Activated B cell treated with CpG ODN at 0.5 μM for 24 hours (primary cell): ENCODE data around the gene CCR2. TPM values are rescaled to one million over a fixed set of nuclear protein-coding genes. Genes with fewer than 3 reads are reported as not detected.
"Not testable (repeated sequence)": the region's sequence is repeated elsewhere in the genome, so short reads cannot be mapped to it uniquely, and the experiment has no call there.

Experiments
- ATAC-seq: fragments of 200-7000 bp; cut with Tn5 transposase; one replicate; pipeline ENCODE4 v1.10.0; 2021; ENCODE audit warnings: low read depth, mild to moderate bottlenecking, moderate library complexity
- CTCF ChIA-PET: fragments of 350-600 bp; sonication (Branson Sonifier 250); formaldehyde crosslinking; loops from one replicate; lab custom pipeline; 2021; ENCODE audit warnings: antibody characterized with exemption; lab: Charles Lee
- POLR2A ChIA-PET: fragments of 350-600 bp; sonication (Branson Sonifier 250); formaldehyde crosslinking; loops from one replicate; lab custom pipeline; 2021; ENCODE audit warnings: antibody characterized with exemption; lab: Charles Lee
- DNase-seq: peaks from one replicate; pipeline ENCODE4 v3.0.0; 2022
- H3K27ac Mint-ChIP-seq: one replicate; pipeline ENCODE4 v1.8.0; 2020; ENCODE audit warnings: mixed read lengths
- H3K27me3 Mint-ChIP-seq: one replicate; pipeline ENCODE4 v1.8.0; 2021; ENCODE audit warnings: mixed read lengths
- H3K36me3 Mint-ChIP-seq: one replicate; pipeline ENCODE4 v1.8.0; 2021; ENCODE audit warnings: low read depth, mixed read lengths
- H3K4me1 Mint-ChIP-seq: one replicate; pipeline ENCODE4 v1.8.0; 2021; ENCODE audit warnings: mixed read lengths
- H3K4me3 Mint-ChIP-seq: one replicate; pipeline ENCODE4 v1.8.0; 2020; ENCODE audit warnings: mild to moderate bottlenecking, mixed read lengths
- H3K9me3 Mint-ChIP-seq: one replicate; pipeline ENCODE4 v1.8.0; 2020; ENCODE audit warnings: mixed read lengths
- intact Hi-C: fragments of 100-400 bp; cut with micrococcal nuclease; formaldehyde crosslinking; loops from one replicate; pipeline ENCODE4 v1.15.1; 2024
- total RNA-seq: library from RNA; stranded (reverse); gene quantifications from 2 replicates; pipeline ENCODE4 v1.2.3, GENCODE V29; 2022
- TF ChIP-seq, protein P1 (sequence below): fragments of 200-600 bp; IDR thresholded peaks from one replicate; pipeline ENCODE4 v1.8.0; 2022; ENCODE audit warnings: antibody characterized with exemption, mild to moderate bottlenecking

The CCR2 gene
- total RNA-seq, 1 donor from 2014 or later = 0.16 TPM

DNA sequence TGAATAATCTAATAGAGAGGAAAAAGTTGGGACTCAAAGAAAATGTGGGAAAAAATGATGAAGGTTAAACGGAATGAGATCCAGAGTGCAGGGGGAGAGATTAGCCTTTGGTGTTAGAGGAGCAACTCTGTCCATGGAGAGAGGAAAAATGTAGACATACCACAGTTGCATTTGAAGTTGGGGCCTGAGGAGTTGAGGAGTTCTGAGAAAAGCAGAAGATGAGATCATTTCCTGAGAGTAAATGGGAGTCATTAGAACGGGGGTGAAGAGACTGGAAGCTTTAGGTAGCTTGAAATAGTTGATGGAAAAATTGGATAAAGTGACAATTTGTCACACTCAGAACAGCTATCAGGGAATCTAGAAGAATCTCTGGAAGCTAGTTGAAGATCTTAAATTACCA, 45.6 kb downstream of the CCR2 start:
- TF ChIP-seq, protein P1, sequence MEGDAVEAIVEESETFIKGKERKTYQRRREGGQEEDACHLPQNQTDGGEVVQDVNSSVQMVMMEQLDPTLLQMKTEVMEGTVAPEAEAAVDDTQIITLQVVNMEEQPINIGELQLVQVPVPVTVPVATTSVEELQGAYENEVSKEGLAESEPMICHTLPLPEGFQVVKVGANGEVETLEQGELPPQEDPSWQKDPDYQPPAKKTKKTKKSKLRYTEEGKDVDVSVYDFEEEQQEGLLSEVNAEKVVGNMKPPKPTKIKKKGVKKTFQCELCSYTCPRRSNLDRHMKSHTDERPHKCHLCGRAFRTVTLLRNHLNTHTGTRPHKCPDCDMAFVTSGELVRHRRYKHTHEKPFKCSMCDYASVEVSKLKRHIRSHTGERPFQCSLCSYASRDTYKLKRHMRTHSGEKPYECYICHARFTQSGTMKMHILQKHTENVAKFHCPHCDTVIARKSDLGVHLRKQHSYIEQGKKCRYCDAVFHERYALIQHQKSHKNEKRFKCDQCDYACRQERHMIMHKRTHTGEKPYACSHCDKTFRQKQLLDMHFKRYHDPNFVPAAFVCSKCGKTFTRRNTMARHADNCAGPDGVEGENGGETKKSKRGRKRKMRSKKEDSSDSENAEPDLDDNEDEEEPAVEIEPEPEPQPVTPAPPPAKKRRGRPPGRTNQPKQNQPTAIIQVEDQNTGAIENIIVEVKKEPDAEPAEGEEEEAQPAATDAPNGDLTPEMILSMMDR = no peak
- POLR2A ChIA-PET = interaction anchor here (0.5 kb wide), 1 partner anchor 22 kb away, joined by 3 read pairs; no protein-coding TSS in a partner anchor
- Mint-ChIP-seq H3K9me3 (peaks cover 3% of the 10 kb centered on the region), H3K4me1 (peaks cover 17% of the 10 kb centered on the region), H3K4me3 (no peak overlapping the region), H3K27ac (no peak overlapping the region), H3K36me3 (no peaks in the 10 kb centered on the region), H3K27me3 (no peaks in the 10 kb centered on the region)
- ATAC-seq (no peak), DNase-seq (no peak)
- intact Hi-C loops = no loop called here
- CTCF ChIA-PET = no interaction called here

DNA sequence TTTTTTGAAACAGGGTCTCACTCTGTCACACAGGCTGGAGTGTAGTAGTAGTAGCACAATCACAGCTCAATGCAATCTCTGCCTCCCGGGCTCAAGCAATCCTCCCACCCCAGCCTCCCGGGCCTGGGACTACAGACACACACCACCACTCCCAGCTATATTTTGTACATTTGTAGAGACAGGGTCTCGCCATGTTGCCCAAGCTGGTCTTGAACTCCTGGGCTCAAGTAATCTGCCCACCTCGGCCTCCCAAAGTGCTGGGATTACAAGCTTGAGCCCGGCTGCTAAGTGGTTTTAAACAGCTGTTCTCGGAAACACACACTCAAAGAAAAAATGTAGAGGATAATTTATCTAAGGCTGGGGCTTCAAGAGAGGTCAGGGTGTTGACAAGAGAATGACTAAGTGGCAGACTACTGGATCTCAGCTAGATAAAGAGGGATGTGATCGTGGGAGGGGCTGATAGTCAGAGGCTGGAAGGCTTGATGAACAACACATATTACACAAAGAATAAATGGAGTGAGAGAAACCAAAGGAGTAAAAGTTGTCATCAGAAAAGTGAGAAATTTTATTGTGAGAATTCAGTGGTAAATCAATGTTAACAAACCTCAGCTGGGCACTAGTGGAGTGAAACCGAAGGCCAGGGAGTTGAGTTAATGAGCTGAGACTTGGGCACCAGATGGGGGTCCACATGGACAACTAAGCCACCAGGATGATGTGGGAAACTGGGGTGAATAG, 46.3 kb downstream of the CCR2 start:
- no peak overlapping the region for H3K4me3 Mint-ChIP-seq
- H3K36me3 Mint-ChIP-seq = no peaks in the 10 kb centered on the region
- H3K27ac Mint-ChIP-seq = no peak overlapping the region
- CTCF ChIA-PET = no interaction called here
- no peak for DNase-seq
- peaks cover 16% of the 10 kb centered on the region for H3K4me1 Mint-ChIP-seq
- intact Hi-C loops = no loop called here
- TF ChIP-seq, protein P1 = no peak
- POLR2A ChIA-PET = no interaction called here
- ATAC-seq = no peak
- H3K9me3 Mint-ChIP-seq = peaks cover 3% of the 10 kb centered on the region
- no peaks in the 10 kb centered on the region for H3K27me3 Mint-ChIP-seq

DNA sequence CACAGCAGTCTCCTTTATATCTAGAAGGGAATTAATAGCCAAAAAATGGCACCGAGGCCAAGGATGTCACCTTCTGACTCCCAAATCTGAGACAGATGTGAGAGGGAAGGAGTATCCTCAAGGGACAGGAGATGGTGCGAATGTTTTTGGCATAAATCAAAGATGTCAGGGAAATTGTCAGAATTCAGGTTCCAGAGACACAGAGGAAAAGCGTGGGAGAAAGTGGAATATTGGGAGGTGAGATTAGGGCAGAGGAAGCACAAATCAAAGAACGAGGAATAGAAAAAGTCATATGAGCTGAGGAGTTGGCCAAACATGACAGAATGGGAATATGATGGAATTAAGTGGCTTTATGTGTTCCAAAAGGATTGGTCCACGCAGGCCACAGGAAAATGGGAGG, 46.9 kb downstream of the CCR2 start:
- CTCF ChIA-PET = no interaction called here
- no peak for DNase-seq
- intact Hi-C loops = no loop called here
- H3K4me1 Mint-ChIP-seq = peaks cover 19% of the 10 kb centered on the region
- no peak for ATAC-seq
- no peak overlapping the region for H3K27ac Mint-ChIP-seq
- peaks cover 3% of the 10 kb centered on the region for H3K9me3 Mint-ChIP-seq
- H3K36me3 Mint-ChIP-seq = no peaks in the 10 kb centered on the region
- POLR2A ChIA-PET = no interaction called here
- H3K4me3 Mint-ChIP-seq = no peak overlapping the region
- no peaks in the 10 kb centered on the region for H3K27me3 Mint-ChIP-seq
- TF ChIP-seq, protein P1 = no peak

DNA sequence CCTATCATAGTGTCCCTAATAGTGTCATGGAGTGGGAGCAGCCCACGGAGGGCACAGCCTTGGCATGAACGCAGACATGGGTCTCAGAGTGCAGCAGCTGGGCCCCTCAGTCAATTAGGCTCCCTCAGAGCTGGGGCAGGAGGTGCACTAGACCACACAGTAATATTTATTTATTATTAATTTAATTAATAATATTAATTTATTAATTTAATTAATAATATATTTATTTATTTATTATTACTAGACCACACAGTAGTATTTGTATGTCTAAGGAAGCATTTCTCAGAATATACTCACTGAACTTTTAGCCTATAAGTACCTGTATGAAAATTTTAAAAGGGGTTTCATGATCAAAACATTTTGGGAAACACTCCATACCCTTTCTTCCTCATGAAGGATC, 47.7 kb downstream of the CCR2 start:
- TF ChIP-seq, protein P1 = no peak
- H3K4me3 Mint-ChIP-seq = no peak overlapping the region
- no peak overlapping the region for H3K27ac Mint-ChIP-seq
- DNase-seq = no peak
- POLR2A ChIA-PET = no interaction called here
- ATAC-seq = no peak
- H3K27me3 Mint-ChIP-seq = no peaks in the 10 kb centered on the region
- peaks cover 20% of the 10 kb centered on the region for H3K4me1 Mint-ChIP-seq
- intact Hi-C loops = no loop called here
- CTCF ChIA-PET = no interaction called here
- H3K36me3 Mint-ChIP-seq = no peaks in the 10 kb centered on the region
- peaks cover 3% of the 10 kb centered on the region for H3K9me3 Mint-ChIP-seq

DNA sequence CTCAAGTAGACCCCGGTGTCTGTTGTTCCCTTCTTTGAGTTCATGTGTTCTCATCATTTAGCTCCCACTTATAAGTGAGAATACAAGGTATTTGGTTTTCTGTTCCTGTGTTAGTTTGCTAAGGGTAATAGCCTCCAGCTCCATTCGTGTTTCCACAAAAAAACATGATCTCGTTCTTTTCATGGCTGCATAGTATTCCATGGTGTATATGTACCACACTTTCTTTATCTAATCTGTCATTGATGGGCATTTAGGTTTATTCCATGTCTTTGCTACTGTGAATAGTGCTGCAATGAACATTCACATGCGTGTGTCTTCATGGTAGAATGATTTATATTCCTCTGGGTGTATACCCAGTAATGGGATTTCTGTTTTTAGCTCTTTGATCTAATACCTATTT, 49.0 kb downstream of the CCR2 start:
- H3K4me1 Mint-ChIP-seq = peaks cover 27% of the 10 kb centered on the region
- H3K27ac Mint-ChIP-seq, CTCF ChIA-PET, H3K27me3 Mint-ChIP-seq, POLR2A ChIA-PET, ATAC-seq, DNase-seq, H3K36me3 Mint-ChIP-seq, H3K4me3 Mint-ChIP-seq, H3K9me3 Mint-ChIP-seq, intact Hi-C loops: not testable (repeated sequence)
